ENCODE measurements around the gene KLHDC8B.

GRCh38 chr3:49124203-49124602 is 47.2 kb upstream of the KLHDC8B start:
- TF ChIP-seq L3MBTL2 (conservative IDR thresholded peaks at IDR 0.05) (no peak), TARDBP (IDR thresholded peaks at IDR 0.05) (no peak), ZNF384 (IDR thresholded peaks at IDR 0.05) (no peak), SUZ12 (IDR thresholded peaks at IDR 0.05) (no peak), FOXK2 (IDR thresholded peaks at IDR 0.05) (no peak), FOXA1 (IDR thresholded peaks at IDR 0.05) (no peak), SP1 (IDR thresholded peaks at IDR 0.05) (no peak), LEF1 (IDR thresholded peaks at IDR 0.05; ENCODE audit: borderline replicate concordance) (no peak), FOXM1 (IDR thresholded peaks at IDR 0.05; ENCODE audit: borderline replicate concordance) (no peak), ARNT (IDR thresholded peaks at IDR 0.05) (no peak), NFRKB (IDR thresholded peaks at IDR 0.05) (no peak), BHLHE40 (IDR thresholded peaks at IDR 0.05; ENCODE audit: borderline replicate concordance) (no peak), ELF4 (IDR thresholded peaks at IDR 0.05) (no peak)
- TF ChIP-seq, protein P1, sequence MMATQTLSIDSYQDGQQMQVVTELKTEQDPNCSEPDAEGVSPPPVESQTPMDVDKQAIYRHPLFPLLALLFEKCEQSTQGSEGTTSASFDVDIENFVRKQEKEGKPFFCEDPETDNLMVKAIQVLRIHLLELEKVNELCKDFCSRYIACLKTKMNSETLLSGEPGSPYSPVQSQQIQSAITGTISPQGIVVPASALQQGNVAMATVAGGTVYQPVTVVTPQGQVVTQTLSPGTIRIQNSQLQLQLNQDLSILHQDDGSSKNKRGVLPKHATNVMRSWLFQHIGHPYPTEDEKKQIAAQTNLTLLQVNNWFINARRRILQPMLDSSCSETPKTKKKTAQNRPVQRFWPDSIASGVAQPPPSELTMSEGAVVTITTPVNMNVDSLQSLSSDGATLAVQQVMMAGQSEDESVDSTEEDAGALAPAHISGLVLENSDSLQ (IDR thresholded peaks at IDR 0.05), result no peak

Data from HEK293T (cell line).